ENCODE measurements around the gene TMEM229A. TPM values are rescaled to one million over a fixed set of nuclear protein-coding genes. Genes with fewer than 3 reads are reported as not detected.
"Not testable (repeated sequence)": the region's sequence is repeated elsewhere in the genome, so short reads cannot be mapped to it uniquely, and the experiment has no call there.

The TMEM229A gene
- total RNA-seq, 1 donor from 2014 or later = not detected

DNA sequence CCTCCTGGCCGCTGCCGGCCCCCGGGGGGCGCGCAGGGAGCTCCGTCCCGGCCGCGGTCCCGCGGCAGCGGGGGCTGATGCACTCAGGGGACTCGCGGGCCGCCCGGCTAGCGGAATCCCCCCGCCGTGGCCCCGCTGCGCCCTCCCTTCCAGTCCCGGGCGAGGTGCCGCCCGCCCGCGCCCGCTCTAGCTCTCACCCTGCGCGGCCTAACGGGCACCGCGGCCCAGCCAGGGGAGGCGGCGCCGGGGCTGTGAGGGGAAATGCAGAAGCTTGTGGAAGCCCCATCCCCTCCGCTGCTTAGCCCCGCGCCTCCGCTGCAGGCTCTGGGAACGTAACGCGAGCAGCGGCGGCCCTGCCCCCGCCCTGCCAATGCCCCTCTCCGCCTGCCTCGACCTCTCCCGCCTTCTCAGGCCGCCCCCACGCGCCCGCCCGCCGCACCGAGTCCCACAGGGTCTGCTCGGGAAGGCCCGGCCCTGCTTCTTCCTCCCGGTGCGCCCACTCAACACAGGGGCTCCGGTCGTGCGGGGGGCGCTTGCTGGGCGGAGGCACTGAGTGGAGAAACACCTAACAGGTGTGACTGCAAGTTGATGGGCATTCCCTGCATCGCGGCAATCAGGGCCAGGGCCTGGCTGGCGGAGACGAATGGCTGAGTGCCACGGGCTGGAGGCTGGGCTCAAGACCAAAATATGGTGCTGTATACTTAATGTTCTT lies 384 bp upstream of the TMEM229A start:
- DNase-seq (ENCODE audit: low read depth) = no peak

GRCh38 chr7:124031919-124032318 lies 948 bp downstream of the TMEM229A start:
- DNase-seq (ENCODE audit: low read depth) = no peak

DNA sequence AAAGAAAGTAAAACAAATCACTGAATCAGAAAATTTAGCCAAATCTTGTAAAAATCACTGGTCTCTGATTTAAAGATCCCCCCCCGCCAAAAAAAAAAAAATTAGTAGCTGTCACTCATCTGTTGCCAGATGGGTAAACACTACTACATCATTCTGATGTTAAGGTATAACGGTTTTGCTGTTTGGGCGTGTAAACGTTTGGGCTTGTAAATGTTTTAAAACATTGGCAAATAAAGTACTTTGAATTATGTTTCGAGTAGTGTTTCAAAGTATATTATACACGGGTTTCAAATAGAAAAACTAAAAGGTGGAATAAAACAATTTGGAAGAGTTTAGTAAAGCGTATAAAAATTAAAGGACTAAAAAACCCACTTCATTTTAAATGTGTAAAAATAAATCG lies 1.5 kb downstream of the TMEM229A start:
- no peak for DNase-seq (ENCODE audit: low read depth)

- DNase-seq (ENCODE audit: low read depth) = no peak
Observed at GRCh38 chr7:124030964-124031363, 1.9 kb downstream of the TMEM229A start.

- no peak for DNase-seq (ENCODE audit: low read depth)
Observed at GRCh38 chr7:124029396-124030188, 3.3 kb downstream of the TMEM229A start.

DNA sequence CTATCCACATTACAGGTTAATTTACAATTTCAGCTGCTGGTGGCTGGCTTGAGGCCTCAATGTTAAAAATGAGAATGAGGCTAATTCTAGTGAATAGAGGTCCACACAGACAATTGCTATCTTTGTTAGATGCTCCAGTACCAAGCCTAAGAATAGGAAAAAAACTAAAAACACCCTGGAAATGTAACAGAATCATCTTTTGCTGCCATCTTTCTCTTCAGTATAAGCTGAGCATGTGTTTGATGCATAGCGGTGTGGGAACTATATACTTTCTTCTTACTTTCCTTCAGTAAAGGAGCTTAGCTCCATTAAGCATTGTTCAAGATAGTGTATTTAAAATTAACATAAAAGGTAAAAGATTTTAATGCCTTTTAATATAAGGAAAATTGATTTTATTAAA lies 5.6 kb downstream of the TMEM229A start:
- no peak for DNase-seq (ENCODE audit: low read depth)

GRCh38 chr7:124024329-124024728 lies 8.5 kb downstream of the TMEM229A start:
- not testable (repeated sequence) for DNase-seq (ENCODE audit: low read depth)

DNA sequence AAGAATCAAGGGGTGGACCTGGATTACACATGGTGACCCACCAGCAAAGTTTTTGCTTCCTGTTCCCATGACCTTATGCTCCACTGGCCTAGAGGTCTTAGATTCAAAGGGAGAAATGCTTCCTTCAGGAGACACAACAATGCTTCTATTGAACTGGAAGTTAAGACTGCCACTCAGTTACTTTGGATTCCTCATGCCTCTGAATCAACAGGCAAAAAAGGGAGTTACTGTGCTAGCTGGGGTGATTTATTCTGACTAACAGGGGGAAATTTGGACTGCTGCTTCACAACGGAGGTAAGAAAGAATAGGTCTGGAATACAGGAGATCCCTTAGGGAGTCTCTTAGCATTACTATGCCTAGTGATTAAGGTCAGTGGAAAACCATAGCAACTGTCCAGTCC lies 10.3 kb downstream of the TMEM229A start:
- DNase-seq (ENCODE audit: low read depth) = no peak

DNA sequence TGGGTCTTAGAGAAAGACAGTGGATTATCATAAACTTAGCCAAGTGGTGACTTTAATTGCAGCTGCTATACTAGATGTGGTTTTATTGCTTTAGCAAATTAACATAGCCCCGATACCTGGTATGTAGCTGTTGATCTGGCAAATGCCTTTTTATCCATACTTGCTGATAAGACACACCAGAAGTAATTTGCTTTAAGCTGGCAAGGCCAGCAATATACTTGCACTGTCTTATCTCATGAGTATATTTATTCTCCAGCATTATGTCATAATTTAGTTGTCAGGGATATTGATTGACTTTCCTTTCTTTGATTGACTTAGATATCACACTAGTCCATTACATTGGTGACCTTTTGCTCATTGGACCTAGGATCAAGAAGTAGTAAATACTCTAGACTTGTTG lies 12.8 kb downstream of the TMEM229A start:
- DNase-seq (ENCODE audit: low read depth) = no peak

DNA sequence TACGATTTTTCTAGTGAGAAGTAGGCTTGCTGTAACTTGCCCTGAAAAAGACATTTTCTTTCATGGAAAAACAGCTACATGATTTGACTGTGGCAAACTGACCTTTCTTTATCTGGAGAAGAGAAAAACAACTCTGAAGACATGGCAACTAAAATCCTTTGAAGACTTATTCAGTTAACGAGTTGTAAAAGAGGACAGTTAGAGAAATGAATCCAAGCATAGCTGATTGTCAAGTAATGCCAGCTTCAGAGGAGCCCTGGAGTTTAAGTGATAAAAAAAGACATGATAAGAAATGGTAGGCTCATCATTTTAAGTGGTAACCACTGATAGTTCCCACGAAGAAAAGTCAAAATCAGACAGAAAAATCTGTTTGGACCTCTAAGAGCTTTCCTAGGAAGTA lies 19.6 kb downstream of the TMEM229A start:
- no peak for DNase-seq (ENCODE audit: low read depth)

- DNase-seq (ENCODE audit: low read depth) = no peak
Observed at GRCh38 chr7:124012864-124013263, 20.0 kb downstream of the TMEM229A start.

GRCh38 chr7:124009321-124009720 lies 23.5 kb downstream of the TMEM229A start:
- no peak for DNase-seq (ENCODE audit: low read depth)

- not testable (repeated sequence) for DNase-seq (ENCODE audit: low read depth)
Observed at GRCh38 chr7:124008296-124008695, 24.6 kb downstream of the TMEM229A start.

DNA sequence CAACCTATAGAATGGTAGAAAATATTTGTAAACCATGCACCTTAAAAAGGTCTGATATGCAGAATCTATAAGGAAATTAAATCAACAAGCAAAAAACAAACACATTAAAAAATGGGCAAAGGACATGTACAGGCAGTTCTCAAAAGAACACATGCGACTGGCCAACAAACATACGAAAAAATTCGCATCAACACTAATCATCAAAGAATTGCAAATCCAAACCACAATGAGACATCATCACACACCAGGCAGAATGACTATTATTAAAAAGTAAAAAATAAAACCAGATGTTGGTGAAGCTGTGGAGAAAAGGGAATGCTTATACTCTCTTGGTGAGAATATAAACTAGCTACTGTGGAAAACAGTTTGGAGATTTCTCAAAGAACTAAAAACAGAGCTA lies 33.2 kb downstream of the TMEM229A start:
- DNase-seq (ENCODE audit: low read depth) = no peak

DNA sequence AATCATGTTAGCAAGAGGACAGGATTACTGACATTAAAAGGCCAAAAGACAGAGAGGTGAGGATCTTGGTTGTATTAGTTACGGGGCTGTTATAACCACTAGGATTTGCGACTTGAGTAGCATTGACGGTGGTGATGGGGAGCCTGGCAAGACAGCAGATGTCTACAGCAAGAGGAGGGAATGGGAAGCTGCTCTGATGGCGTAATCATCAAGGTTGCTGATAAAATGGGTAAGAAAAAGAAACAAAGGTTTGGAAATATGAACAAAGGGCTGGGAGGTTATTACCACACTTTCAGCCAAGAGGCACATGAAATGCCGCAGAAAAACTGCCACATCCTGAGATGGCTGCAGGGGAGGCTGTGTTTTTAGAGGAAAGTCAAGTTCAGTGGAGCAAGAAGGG lies 33.9 kb downstream of the TMEM229A start:
- no peak for DNase-seq (ENCODE audit: low read depth)

DNA sequence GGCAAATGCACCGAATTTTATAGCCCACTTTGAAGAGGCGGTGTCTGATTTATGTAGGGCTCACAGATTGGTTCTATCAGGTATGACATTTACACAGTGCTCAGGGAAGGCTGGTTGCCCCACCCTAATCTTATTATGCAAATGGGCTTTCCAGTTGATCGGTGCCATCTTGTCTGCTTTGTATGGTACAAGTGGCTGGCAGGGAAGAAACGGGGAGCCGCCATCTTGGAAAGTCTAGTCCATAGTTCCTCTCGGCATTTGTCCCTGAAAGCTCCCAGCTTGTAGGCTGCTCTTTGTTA lies 36.6 kb downstream of the TMEM229A start:
- no peak for DNase-seq (ENCODE audit: low read depth)

GRCh38 chr7:123995617-123996326 lies 37.1 kb downstream of the TMEM229A start:
- no peak for DNase-seq (ENCODE audit: low read depth)

GRCh38 chr7:123994449-123994848 lies 38.4 kb downstream of the TMEM229A start:
- no peak for DNase-seq (ENCODE audit: low read depth)

DNA sequence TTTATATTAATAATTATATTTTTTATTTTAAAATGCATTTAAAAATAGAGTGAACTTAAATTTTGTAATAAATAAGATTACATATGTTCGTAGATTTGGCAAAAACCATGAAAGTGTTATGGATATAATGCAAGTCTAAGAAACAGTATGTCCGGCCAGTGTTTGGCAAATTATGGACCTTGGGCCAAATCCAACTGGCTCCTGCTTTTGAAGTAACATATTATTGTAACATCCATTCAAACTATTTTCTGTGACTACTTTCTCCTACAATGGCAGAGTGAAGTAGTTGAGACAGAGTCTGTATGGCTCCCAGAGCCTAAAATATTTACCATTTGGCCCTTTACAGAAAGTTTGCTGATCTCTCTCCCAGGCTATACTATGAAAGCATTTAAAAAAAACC lies 38.9 kb downstream of the TMEM229A start:
- DNase-seq (ENCODE audit: low read depth) = no peak

DNA sequence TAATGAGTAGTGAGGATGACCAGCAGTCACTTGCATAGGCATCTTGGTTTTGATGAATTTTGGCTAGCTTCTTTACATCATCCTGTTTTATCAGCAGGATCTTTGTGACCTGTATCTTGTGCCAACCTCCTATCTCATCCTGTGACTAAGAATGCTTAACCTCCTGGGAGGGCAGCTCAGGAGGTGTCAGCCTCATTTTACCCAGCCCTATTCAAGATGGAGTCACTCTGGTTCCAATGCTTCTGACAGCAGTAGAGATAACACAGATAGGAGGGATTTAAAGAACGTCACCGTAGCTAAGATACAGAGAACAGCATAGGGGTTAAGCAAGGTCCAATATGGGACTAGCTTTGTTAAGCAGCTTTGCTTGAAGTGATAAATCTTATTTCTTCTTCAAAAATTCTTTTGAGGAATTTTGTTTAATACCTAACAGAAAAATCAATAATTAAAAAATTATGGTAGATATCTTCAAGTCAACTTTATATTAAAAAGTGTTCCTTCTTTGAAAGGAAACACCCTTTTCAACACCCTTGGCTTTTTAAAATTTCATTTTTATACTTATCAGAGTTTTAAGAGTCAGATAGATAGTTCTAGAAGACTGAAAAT lies 39.9 kb downstream of the TMEM229A start:
- no peak for DNase-seq (ENCODE audit: low read depth)

GRCh38 chr7:123987445-123987844 lies 45.4 kb downstream of the TMEM229A start:
- DNase-seq (ENCODE audit: low read depth) = no peak

Measured in renal cortical epithelial cell (primary cell).